Brain microvascular endothelial cell (primary cell): Measurements from ENCODE around the gene PLA2G4B.

ENCODE experiments used
- DNase-seq: peaks from one replicate; pipeline ENCODE4 v3.0.0-alpha.2; 2020
- H3K27ac ChIP-seq: fragments of 250-450 bp; sonication (Bioruptor Pico); 2 replicates; pipeline ENCODE4 v1.5.1; 2020; ENCODE audit warnings: mild to moderate bottlenecking, moderate library complexity
- H3K27me3 ChIP-seq: fragments of 250-450 bp; sonication (Bioruptor Pico); replicated peaks from 2 replicates; pipeline ENCODE4 v1.5.1; 2020; ENCODE audit warnings: mild to moderate bottlenecking
- H3K36me3 ChIP-seq: fragments of 250-450 bp; sonication (Bioruptor Pico); replicated peaks from 2 replicates; pipeline ENCODE4 v1.5.1; 2020; ENCODE audit warnings: mild to moderate bottlenecking
- H3K4me3 ChIP-seq: 2 replicates; pipeline ENCODE4 v1.5.1; 2011; ENCODE audit warnings: low read depth, mild to moderate bottlenecking, control low read depth, low read length, moderate library complexity
- CTCF ChIP-seq: IDR thresholded peaks from 2 replicates; pipeline ENCODE4 v1.5.1; 2011; ENCODE audit warnings: low read depth, mild to moderate bottlenecking, moderate library complexity, low read length, control low read depth, inconsistent platforms; ENCODE audit errors: missing control alignments
- in situ Hi-C: cut with HindIII; loops from 2 replicates; pipeline ENCODE4 v1.10.0; 2017; ENCODE audit warnings: low sequenced_read_pairs, low pct_ligation_motif_present

Gene PLA2G4B

GRCh38 chr15:41847206-41847605 lies 8.6 kb downstream of the PLA2G4B start:
- no peak for DNase-seq
- no peak overlapping the region for H3K27ac ChIP-seq
- H3K36me3 ChIP-seq: peaks cover 3% of the 10 kb centered on the region
- in situ Hi-C loops: no loop called here
- H3K27me3 ChIP-seq: no peaks in the 10 kb centered on the region
- TF ChIP-seq CTCF: no peak
- H3K4me3 ChIP-seq: no peak overlapping the region

DNA sequence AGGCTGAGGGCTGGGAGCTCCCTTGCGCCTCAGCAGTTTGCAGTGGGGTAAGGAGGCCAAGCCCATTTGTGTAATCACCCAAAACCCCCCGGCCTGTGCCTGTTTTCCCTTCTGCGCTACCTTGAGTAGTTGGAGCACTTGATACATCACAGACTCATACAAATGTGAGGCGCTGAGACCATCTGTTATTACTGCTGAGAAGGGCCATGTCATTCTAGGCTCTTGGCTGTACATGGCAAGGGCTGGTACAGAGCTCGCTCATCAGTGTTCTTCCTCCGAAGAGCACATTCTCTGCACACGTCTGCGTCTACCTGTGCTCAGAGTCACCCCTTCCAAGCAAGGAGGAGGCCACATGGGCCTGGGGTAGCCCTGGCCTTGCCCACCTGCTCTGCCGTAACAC lies 9.3 kb downstream of the PLA2G4B start:
- no peak overlapping the region for H3K4me3 ChIP-seq
- no peaks in the 10 kb centered on the region for H3K27me3 ChIP-seq
- H3K36me3 ChIP-seq: peaks cover 3% of the 10 kb centered on the region
- no peak overlapping the region for H3K27ac ChIP-seq
- DNase-seq: no peak
- no peak for TF ChIP-seq CTCF
- in situ Hi-C loops: no loop called here

DNA sequence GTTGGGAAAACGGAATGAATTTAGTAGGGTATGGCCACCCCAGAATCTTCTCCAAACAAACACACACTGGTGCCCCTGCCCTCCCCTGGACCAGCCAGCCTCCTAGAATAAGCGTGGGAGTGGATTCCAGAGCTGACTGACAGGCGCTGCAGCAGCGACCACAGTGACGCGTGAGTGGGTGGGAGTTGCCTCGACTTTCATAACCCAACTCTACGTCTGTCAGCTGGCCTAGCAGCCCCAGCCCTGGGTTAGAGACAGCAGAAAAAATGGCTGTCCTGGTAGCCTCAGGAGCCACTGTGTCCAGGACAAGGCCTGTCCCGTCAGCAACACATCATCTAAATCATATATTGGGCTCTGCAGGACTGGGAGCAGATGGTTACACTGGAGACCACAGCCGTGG lies 10.0 kb downstream of the PLA2G4B start:
- TF ChIP-seq CTCF: no peak
- no peak overlapping the region for H3K4me3 ChIP-seq
- H3K36me3 ChIP-seq: peaks cover 3% of the 10 kb centered on the region
- no peak for DNase-seq
- no peaks in the 10 kb centered on the region for H3K27me3 ChIP-seq
- H3K27ac ChIP-seq: no peak overlapping the region
- in situ Hi-C loops: no loop called here

- Histone ChIP-seq H3K27ac (no peak overlapping the region), H3K27me3 (no peaks in the 10 kb centered on the region), H3K36me3 (peaks cover 3% of the 10 kb centered on the region), H3K4me3 (no peak overlapping the region)
- in situ Hi-C loops: no loop called here
- DNase-seq: no peak
- no peak for TF ChIP-seq CTCF
Measured at GRCh38 chr15:41849204-41849603, 10.6 kb downstream of the PLA2G4B start.

DNA sequence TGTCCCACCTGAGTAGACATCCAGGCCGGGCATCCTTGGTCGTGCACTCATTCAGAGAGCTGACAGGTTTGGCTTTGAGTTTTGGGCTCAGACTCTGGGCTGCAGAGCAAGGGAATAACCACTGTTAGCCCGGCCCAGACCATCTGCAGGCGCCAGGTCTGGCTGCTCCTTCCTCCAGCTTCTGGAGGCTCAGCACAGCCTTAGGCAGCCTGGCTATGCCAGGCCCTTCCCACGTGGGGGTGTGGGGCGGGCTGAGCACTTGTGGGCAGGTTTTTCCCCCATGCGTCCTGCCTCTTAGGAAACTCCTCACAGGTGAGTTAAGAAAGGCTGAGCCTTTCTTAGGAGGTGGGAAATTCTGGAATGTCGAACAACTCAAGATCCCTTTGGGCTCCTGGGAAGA lies 11.2 kb downstream of the PLA2G4B start:
- peaks cover 3% of the 10 kb centered on the region for H3K36me3 ChIP-seq
- in situ Hi-C loops: no loop called here
- no peak for TF ChIP-seq CTCF
- no peaks in the 10 kb centered on the region for H3K27me3 ChIP-seq
- no peak overlapping the region for H3K27ac ChIP-seq
- DNase-seq: no peak
- no peak overlapping the region for H3K4me3 ChIP-seq

DNA sequence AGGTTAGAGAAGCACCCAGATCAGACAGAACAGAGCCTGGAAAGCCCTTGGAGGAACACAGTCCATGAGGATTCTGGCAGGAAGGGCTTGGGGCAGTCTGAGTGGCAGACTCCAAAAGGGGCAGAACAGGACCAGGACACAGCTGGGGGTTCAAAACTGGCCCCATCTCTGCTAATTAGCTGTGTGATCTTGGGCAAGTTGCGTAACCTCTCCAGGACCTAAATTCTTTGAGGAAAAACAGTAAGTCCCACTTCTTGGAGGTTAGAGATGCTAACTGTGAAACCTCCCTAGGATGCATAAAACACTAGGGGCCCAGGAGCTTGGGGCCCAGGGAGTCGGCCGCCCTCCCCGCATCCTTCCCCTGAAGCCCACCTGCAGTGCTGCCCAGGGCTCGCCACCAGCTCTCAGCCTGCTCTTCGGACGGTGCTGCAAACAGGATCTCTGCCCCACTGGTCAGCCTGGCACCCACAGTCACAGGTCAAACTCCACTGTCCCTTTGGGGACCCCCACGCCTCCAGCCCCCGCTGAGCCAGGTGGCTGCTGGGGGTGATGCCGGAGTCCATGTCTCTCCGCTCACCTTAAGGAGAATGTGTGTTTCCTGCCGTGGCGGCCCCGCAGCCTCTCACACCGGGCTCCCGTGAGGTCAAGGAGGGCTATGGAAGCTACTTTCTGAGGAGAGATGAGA lies 12.0 kb downstream of the PLA2G4B start:
- no peak overlapping the region for H3K4me3 ChIP-seq
- no peak overlapping the region for H3K27ac ChIP-seq
- peaks cover 3% of the 10 kb centered on the region for H3K36me3 ChIP-seq
- DNase-seq: no peak
- TF ChIP-seq CTCF: no peak
- H3K27me3 ChIP-seq: no peaks in the 10 kb centered on the region
- in situ Hi-C loops: no loop called here
